Thyroid gland (tissue), 4 donors: ENCODE data around the gene EXPH5. TPM values are rescaled to one million over a fixed set of nuclear protein-coding genes. Genes with fewer than 3 reads are reported as not detected.
A peak's percentile ranks its signal among the peaks of the same experiment; 100 is the strongest.

Experiments
- DNase-seq, 2 donors: peaks; one replicate each; pipeline ENCODE4 v3.0.0-alpha.2; 2019
- H3K27ac ChIP-seq, 3 donors: fragments of 200-600 bp; sonication (generic); 1 replicate in 2 of 3; 2 replicates in 1 of 3; pipeline ENCODE4 v1.5.1; 2016 to 2019; ENCODE audit warnings: mild to moderate bottlenecking in 1 of 3, moderate library complexity in 1 of 3
- H3K27me3 ChIP-seq: fragments of 200-600 bp; sonication (generic); one replicate; pipeline ENCODE4 v1.5.1; 2019
- H3K36me3 ChIP-seq, 2 donors: fragments of 200-600 bp; sonication (generic); one replicate each; pipeline ENCODE4 v1.5.1; 2016 to 2019
- H3K4me1 ChIP-seq, 2 donors: fragments of 200-600 bp; sonication (generic); one replicate each; pipeline ENCODE4 v1.5.1; 2017 to 2019
- H3K4me3 ChIP-seq, 3 donors: fragments of 200-600 bp; sonication (generic); replicated peaks in 1 of 3; 1 replicate in 2 of 3; 2 replicates in 1 of 3; pipeline ENCODE4 v1.5.1; 2016; ENCODE audit warnings: mild to moderate bottlenecking in 1 of 3
- H3K9me3 ChIP-seq: fragments of 200-600 bp; sonication (generic); one replicate; pipeline ENCODE4 v1.5.1; 2017
- CTCF ChIP-seq, 6 experiments: fragments of 200-600 bp in 3 of 6; fragments of 450-650 bp in 3 of 6; sonication (generic) in 3 of 6; IDR thresholded peaks; one replicate each; pipeline ENCODE4 v1.5.1; 2016 to 2019; ENCODE audit warnings: antibody characterized with exemption in 6 of 6, mild to moderate bottlenecking in 2 of 6, inconsistent platforms in 1 of 6, moderate library complexity in 1 of 6
- POLR2A ChIP-seq, 2 donors: fragments of 450-650 bp; IDR thresholded peaks; one replicate each; pipeline ENCODE4 v1.6.1; 2017; ENCODE audit warnings: antibody characterized with exemption in 2 of 2, mild to moderate bottlenecking in 2 of 2, moderate library complexity in 1 of 2
- WGBS, 2 donors: methylation state at CpG; one replicate each; pipeline ENCODE4 v1.1.5; 2017; 5-methylcytosine and 5-hydroxymethylcytosine counted together
- intact Hi-C: fragments of 100-400 bp; cut with DNase I; formaldehyde crosslinking; loops from one replicate; pipeline ENCODE4 v1.15.1; 2023
- total RNA-seq, 4 donors: library from RNA; depleted of rRNA; stranded (reverse); fragments of >200 nt; gene quantifications; one replicate each; pipeline ENCODE4 v1.2.3, GENCODE V29; 2016

The EXPH5 gene
- total RNA-seq, 4 donors from 2014 or later, result 4.5 to 12.2 (median 6.3) TPM

GRCh38 chr11:108467091-108467823 lies 126.3 kb downstream of the EXPH5 start, which contains the start of gene C11orf65:
Gene C11orf65, minus strand, starts transcription at chr11:108467529. Its CDS starts 5,970 bp downstream, at chr11:108461559.
- peak; percentile 94 to 96 for DNase-seq
- H3K36me3 ChIP-seq, result no peaks in the 10 kb centered on the region
- H3K27me3 ChIP-seq, result no peaks in the 10 kb centered on the region
- H3K27ac ChIP-seq, result peak within 1 kb of the TSS; percentile 95 to 99 (median 96)
- H3K4me3 ChIP-seq, result peak within 1 kb of the TSS in 2 of 3 donors; percentile 53 to 81
- TF ChIP-seq POLR2A (IDR thresholded peaks at IDR 0.05) (peak; percentile 92 to 98), CTCF (IDR thresholded peaks at IDR 0.05) (no peak)
- peaks cover 0 to 5% of the 10 kb centered on the region in 2 donors for H3K4me1 ChIP-seq
- 0% methylated on average over 35 of the region's 35 CpGs for WGBS, 2 donors
- H3K9me3 ChIP-seq, result no peaks in the 10 kb centered on the region
- intact Hi-C loops, result loop anchor here (10.0 kb wide), 1 partner anchor 198 kb away; the partner anchor contains the start of gene DDX10

GRCh38 chr11:108466405-108466804 lies 127.2 kb downstream of the EXPH5 start:
- WGBS, 2 donors, result 57 to 59% methylated on average over 7 of the region's 7 CpGs
- Histone ChIP-seq H3K27ac (peak overlapping the region; percentile 95 to 99 (median 96)), H3K9me3 (no peaks in the 10 kb centered on the region), H3K36me3 (no peaks in the 10 kb centered on the region), H3K4me1 (peaks cover 0 to 5% of the 10 kb centered on the region in 2 donors), H3K27me3 (no peaks in the 10 kb centered on the region), H3K4me3 (peak overlapping the region in 2 of 3 donors; percentile 53 to 81)
- no peak for TF ChIP-seq CTCF (IDR thresholded peaks at IDR 0.05)
- no peak for TF ChIP-seq POLR2A (IDR thresholded peaks at IDR 0.05)
- DNase-seq, result no peak
- intact Hi-C loops, result loop anchor here (10.0 kb wide), 1 partner anchor 198 kb away; the partner anchor contains the start of gene DDX10

Other genes starting within 250 kb of the EXPH5 start
- gene C11orf65, start 126.2 kb downstream of the EXPH5 start, total RNA-seq, result 1 to 10 TPM; 1.3 to 3.8 (median 1.7) TPM
- 10 to 100 TPM; 12.9 to 22.3 (median 18.9) TPM for gene POGLUT3, start 95.4 kb downstream of the EXPH5 start, total RNA-seq
- gene DDX10, start 71.3 kb upstream of the EXPH5 start, total RNA-seq, result 10 to 100 TPM; 17.0 to 39.0 (median 34.3) TPM